GM08714 (cell line): Measurements from ENCODE around the gene ADGRF5.
"Not testable (repeated sequence)": the region's sequence is repeated elsewhere in the genome, so short reads cannot be mapped to it uniquely, and the experiment has no call there.

ENCODE experiments used
- H3K4me3 ChIP-seq: fragments of 200-500 bp; sonication (Bioruptor generic); 2 replicates; pipeline ENCODE4 v1.5.1; 2014; ENCODE audit warnings: mild to moderate bottlenecking, low read length, inconsistent platforms
- ZNF274 ChIP-seq: IDR thresholded peaks from 2 replicates; pipeline ENCODE4 v1.6.1; 2012; ENCODE audit warnings: mild to moderate bottlenecking, low read depth, low read length

Gene ADGRF5

GRCh38 chr6:46888578-46888977 lies 33.2 kb downstream of the ADGRF5 start:
- no peak overlapping the region for H3K4me3 ChIP-seq
- no peak for TF ChIP-seq ZNF274

GRCh38 chr6:46888031-46888430 lies 33.7 kb downstream of the ADGRF5 start:
- TF ChIP-seq ZNF274 = no peak
- no peak overlapping the region for H3K4me3 ChIP-seq

GRCh38 chr6:46882645-46883044 lies 39.1 kb downstream of the ADGRF5 start:
- TF ChIP-seq ZNF274 = no peak
- H3K4me3 ChIP-seq = no peak overlapping the region

GRCh38 chr6:46879003-46879402 lies 42.7 kb downstream of the ADGRF5 start:
- no peak for TF ChIP-seq ZNF274
- no peak overlapping the region for H3K4me3 ChIP-seq

GRCh38 chr6:46876126-46876525 lies 45.6 kb downstream of the ADGRF5 start:
- TF ChIP-seq ZNF274 = no peak
- no peak overlapping the region for H3K4me3 ChIP-seq

- H3K4me3 ChIP-seq = no peak overlapping the region
- no peak for TF ChIP-seq ZNF274
These were observed 54.3 kb downstream of the ADGRF5 start for GRCh38 chr6:46867411-46867810.

GRCh38 chr6:46865221-46865620 lies 56.5 kb downstream of the ADGRF5 start:
- H3K4me3 ChIP-seq = no peak overlapping the region
- TF ChIP-seq ZNF274 = no peak

- H3K4me3 ChIP-seq = no peak overlapping the region
- TF ChIP-seq ZNF274 = no peak
These were observed 57.9 kb downstream of the ADGRF5 start for GRCh38 chr6:46863791-46864190.

- no peak for TF ChIP-seq ZNF274
These were observed 59.4 kb downstream of the ADGRF5 start for GRCh38 chr6:46862381-46862780.

GRCh38 chr6:46855966-46856365 lies 65.8 kb downstream of the ADGRF5 start:
- H3K4me3 ChIP-seq = not testable (repeated sequence)

More at GRCh38 chr6:46862381-46862780, 59.4 kb downstream of the ADGRF5 start:
- no peak overlapping the region for H3K4me3 ChIP-seq

- H3K4me3 ChIP-seq = not testable (repeated sequence)
These were observed 70.2 kb downstream of the ADGRF5 start for GRCh38 chr6:46851576-46851975.

- H3K4me3 ChIP-seq = no peak overlapping the region
- TF ChIP-seq ZNF274 = no peak
These were observed 70.9 kb downstream of the ADGRF5 start for GRCh38 chr6:46850792-46851191.

GRCh38 chr6:46849361-46849690 lies 72.4 kb downstream of the ADGRF5 start:
- TF ChIP-seq ZNF274 = no peak
- no peak overlapping the region for H3K4me3 ChIP-seq

GRCh38 chr6:46848684-46849360 lies 72.9 kb downstream of the ADGRF5 start:
- TF ChIP-seq ZNF274 = no peak
- H3K4me3 ChIP-seq = no peak overlapping the region

- no peak for TF ChIP-seq ZNF274
- H3K4me3 ChIP-seq = no peak overlapping the region
These were observed 76.6 kb downstream of the ADGRF5 start for GRCh38 chr6:46845126-46845525.

GRCh38 chr6:46842252-46842846 lies 79.4 kb downstream of the ADGRF5 start:
- H3K4me3 ChIP-seq = not testable (repeated sequence)

- no peak for TF ChIP-seq ZNF274
- no peak overlapping the region for H3K4me3 ChIP-seq
These were observed 83.7 kb downstream of the ADGRF5 start for GRCh38 chr6:46838033-46838432.

GRCh38 chr6:46834991-46835390 lies 86.7 kb downstream of the ADGRF5 start:
- not testable (repeated sequence) for H3K4me3 ChIP-seq

- not testable (repeated sequence) for H3K4me3 ChIP-seq
These were observed 87.4 kb downstream of the ADGRF5 start for GRCh38 chr6:46834257-46834916.
